HG02852 (cell line): ENCODE measurements around the gene FJX1.

ENCODE experiments used
- ATAC-seq: cut with Tn5 transposase; IDR thresholded peaks from one replicate; pipeline ENCODE4 v1.9.1; 2021; ENCODE audit warnings: mild to moderate bottlenecking, moderate library complexity; ENCODE audit not compliant: unreplicated experiment

FJX1 gene, protein sequence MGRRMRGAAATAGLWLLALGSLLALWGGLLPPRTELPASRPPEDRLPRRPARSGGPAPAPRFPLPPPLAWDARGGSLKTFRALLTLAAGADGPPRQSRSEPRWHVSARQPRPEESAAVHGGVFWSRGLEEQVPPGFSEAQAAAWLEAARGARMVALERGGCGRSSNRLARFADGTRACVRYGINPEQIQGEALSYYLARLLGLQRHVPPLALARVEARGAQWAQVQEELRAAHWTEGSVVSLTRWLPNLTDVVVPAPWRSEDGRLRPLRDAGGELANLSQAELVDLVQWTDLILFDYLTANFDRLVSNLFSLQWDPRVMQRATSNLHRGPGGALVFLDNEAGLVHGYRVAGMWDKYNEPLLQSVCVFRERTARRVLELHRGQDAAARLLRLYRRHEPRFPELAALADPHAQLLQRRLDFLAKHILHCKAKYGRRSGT

DNA sequence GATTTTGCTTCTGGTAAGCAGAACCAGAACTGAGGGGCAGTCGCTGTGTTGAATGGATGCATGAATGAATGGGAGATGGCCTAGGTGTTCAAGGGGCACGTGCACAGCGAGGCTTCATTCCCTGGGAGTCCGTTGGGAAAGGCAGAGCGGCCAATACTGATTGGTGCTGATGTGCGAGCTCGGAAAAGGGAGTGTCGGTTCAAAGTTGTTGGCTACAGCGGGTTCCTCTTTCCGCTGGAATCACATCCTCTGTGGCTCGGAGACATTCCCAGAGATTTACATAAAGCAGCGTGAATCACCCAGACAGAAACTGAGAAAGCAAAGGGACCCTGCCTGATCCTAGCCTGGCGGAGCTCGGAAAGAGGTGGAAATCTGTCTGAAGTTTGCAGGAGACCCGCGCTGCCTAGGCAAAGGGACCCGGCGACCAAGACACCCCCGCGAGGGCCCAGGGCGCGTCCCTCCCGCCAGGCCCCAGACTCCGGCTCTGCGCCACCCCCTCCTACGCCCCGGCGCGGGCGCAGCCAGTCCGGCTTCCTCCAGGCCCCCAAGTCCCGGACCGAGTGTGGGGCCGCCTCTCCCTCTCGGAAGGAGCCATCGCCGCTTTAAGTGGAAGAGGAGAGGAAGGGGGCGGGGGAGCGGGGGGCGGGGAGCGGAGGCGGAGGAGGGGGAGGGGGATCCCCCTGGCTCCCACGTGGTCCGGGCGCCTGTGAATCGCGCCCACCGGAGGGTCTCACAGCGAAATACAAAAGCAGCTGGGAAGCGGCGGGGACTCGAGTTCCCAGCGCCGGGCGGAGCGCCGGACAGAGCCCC, at the start of gene FJX1:
Gene FJX1 (plus strand): TSS at position 774 of the 810 bp plus-strand sequence. CDS start 177 bp downstream, outside the sequence.
- peak; percentile 30 for ATAC-seq

DNA sequence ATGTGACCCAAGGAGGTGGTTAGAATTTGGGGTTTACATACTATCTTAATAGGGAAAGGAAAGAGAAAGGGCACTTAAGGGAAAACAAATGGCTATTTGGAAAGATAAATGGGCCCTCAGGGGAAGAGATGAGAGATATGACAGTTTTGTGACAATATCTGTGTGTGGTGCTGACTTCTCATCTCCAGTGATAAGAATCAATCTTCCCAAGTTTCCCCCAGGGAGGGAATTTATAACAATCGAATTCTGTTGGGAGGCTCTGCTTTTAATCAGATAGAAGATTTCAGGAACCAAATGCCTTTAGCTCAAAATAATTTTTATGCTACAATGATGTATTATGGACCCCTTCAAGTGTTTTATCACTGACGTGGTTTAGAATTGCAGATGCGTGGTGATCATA, 46.6 kb upstream of the FJX1 start:
- no peak for ATAC-seq

DNA sequence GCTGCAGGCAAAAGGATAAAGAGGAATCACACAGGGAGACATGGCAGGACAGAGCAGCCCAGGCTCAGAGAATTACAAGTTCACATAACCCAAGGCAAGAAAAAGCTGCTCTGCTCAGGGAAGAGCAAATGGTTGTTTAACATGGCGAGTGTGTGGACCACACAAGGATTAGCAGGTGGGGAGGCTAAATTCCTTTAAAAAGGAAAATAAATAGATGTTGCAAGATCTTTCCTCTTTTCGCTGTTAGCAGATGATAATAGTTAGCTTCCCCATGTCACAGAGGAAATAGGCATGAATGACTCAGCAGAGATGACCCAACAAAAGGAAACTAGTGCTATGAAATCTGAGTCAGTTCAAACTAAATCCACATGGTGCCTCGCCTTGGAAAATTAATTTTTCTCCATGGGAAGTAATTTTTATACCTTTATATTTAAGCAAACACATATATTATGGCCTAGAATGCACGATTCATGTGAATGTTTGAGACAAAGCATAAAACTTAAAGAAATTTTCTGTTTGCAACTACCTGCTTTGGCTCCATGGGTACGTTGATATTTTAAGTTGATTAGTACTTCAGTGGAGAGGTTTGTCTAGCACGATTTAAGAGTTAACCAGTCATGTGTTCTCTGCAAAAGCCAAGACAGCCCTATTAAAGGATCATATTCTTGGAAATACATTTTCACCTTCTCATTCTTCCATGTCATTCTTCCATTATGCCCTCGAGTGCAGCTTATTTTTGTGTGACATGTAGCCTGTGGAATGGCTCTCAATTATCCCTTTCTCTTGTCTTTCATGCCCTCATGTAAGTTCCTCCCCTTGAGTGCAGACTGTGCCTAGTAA, 38.5 kb upstream of the FJX1 start:
- ATAC-seq, result no peak

DNA sequence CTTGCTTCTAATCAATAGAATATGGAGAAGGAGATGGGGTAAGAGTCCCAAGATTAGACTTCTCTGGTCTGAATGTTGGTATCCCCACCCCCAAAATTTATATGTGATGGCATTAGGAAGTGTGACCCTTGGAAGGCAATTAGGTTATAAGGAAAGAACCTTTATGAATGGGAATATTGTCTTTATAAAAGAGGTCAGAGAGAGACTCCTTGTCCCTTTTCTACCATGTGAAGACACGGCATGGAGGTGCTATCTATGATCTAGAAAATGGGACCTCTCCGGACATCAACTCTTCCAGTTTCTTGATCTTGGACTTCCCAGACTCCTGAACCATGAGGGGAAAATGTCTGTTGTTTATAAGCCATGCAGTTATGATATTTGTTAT, 37.9 kb upstream of the FJX1 start:
- ATAC-seq, result no peak

DNA sequence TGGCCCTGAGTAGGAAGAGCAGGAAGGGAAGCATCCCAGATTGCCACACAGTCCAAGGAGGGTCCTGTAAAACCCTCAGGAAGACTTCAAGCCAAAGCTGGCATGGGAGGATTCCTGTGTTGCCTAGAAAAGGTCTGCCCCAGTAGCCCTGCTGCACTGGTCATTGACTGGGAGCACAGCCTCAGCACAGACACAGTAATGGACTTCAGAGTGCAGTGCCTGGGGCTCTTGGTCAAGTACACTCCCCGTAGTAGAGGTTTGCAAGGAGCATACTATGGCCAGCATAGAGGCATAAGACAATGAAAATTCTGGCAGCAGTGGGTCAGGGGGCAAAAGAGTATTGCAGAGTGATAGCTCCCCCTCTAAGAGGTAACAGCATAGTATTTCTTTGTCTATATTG, 36.2 kb upstream of the FJX1 start:
- no peak for ATAC-seq

DNA sequence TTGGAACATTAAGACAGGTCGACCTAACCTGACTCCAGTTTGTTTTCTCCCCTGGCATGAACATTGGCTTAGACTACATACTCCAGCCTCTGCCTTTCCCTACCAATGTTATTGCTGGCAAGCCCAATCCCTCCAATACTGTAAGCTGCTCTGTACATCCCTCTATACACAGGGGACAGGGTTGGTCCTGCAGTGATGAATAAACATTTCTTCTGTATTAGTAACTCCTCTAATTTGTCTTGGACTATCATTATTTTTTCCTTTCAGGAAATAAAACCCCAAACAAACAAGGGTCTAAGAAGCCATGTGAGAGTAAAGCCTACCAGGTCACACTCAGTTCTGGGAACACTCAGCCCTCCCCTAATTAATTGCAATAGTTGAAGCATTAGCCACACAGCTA, 35.1 kb upstream of the FJX1 start:
- no peak for ATAC-seq

DNA sequence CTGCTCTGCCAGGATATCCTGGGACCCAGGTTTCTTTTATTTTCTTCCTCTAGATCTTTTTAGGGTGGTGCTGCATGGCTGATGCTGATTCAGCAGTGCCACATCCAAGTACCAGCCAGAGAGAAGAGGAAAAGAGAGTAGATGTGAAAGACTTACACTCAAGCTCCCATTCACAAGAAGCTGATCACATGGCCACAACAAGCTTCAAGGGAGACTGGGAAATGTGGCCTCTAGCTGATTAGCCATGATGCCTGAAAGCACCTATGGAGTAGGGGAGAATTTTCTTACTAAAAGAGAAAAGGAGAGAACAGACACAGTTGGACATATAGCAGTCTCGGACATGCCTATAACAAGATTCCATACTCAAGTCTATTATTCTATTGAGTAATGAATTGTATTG, 34.4 kb upstream of the FJX1 start:
- no peak for ATAC-seq

DNA sequence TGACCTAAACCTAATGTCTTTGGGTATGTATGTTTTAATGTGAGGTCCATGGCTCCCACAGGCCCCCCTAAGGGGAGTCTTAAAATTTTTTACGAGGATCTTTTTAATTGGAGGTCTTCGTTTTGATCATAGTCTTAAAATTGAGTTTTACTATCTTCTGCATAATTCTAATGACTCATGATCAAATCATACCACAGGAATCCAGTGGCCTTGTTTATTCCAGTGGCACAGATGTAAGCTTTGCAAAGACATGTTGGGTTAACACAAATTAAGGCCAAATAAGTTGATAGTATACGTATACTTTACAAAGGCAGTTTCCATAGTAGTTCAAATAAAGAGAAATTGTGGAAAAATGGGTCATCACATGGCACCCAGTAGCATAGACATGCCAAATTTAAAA, 33.9 kb upstream of the FJX1 start:
- ATAC-seq, result no peak

DNA sequence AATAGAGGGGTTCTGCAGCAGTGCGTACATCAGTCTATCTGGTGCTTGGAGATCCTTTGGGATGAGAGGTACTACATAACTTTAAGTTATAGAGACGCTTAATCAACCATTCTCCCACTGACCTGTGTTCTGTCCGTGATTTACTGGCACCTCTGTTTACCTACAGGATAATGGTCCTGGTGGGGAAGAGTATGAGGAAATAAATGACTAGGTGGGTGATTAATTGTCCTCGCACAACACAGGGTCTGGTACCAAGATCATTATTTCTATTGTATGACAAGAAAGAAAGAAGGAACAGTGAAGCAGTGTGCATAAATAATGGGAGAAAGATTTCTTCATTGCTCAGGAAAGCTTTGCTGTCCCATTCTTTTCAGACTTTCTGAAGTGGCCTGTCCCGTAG, 32.8 kb upstream of the FJX1 start:
- ATAC-seq, result no peak

DNA sequence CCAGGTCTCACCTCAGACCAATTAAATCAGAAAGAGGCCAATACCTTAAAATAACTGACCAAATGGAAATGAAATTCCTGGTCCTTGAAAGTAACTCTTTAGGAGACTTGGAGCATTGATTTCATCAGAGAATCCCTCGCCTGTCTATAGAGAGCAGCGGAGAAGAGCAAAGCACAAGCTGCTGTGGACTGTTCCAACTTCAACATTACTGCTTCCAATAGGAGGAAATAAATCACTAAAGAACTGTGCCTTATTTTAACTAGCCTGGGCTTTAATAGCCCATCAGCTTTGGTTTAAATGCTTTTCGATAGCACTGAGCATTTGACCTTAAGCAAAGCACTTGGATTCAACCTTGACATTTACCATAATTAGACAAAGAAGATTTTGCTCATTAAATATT, 32.0 kb upstream of the FJX1 start:
- ATAC-seq, result no peak

DNA sequence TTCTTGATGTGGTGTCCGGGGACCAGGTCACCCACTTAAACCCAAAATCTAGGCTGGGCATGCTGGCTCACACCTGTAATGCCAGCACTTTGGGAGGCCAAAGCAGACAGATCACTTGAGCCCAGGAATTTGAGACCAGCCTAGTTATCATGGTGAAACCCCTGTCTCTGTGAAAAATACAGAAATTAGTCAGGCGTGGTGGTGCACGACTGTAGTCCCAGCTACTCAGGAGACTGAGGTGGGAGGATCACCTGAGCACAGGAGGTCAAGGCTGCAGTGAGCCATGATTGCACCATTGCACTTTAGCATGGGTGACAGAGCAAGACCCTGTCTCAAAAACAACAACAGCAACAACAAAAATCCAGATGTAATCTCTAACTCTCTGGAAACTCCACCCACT, 30.3 kb upstream of the FJX1 start:
- no peak for ATAC-seq

DNA sequence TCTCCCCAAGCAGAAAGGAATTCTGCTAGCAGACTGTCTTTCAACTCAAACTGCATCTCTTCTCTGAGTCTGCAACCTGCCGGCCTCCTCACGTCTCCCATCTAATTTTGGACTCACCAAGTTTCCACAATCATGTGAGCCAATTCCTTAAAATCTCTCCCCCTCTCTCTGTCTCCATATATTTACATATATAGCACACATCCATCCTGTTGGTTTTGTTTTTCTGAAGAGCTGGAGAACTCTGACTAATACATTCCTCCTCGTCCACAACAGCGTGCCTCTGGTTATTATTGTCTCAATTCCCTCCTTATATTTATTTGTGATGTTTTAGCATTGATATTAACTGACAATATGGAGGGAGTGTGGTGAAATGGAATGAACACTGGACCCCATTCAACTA, 29.6 kb upstream of the FJX1 start:
- ATAC-seq, result no peak

DNA sequence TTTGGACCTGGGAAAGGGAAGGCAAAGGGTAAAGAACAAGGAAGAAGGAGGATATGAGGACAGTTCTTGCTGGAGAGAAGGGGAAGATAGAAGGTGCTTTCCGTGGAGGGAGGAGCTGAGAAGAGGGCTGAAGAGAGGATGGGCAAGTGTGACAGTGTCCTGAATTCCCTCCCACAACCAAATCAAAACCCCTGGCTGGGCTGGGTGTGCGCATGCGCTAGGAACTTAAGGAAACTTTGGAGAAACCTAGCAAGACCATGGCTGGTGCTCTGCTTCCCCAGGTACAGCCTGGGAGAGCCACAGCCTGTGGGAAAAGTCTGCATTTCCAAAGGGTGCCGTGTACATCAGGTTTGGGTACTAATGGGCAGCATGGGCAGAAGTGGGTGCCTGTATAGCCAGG, 29.0 kb upstream of the FJX1 start:
- ATAC-seq, result no peak

DNA sequence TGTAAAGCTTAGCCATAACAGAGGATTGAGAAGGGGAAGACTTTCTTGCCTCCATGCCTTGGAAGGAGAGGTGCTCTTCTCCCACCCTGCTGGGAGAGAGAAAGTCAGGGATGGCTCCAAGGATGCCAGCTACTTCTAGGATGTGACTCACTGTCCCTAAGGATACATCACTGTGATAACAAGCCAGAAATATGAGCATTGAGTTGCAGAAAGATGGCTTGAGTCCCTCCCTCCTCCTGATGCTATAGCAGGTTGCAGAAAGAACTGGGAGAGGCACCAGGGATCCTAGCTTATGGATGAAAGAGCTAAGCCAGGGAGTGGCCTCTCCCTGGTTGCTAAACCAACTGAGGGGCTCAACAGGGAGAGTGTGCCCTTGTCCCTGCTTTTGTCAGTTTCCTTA, 27.8 kb upstream of the FJX1 start:
- ATAC-seq, result no peak

DNA sequence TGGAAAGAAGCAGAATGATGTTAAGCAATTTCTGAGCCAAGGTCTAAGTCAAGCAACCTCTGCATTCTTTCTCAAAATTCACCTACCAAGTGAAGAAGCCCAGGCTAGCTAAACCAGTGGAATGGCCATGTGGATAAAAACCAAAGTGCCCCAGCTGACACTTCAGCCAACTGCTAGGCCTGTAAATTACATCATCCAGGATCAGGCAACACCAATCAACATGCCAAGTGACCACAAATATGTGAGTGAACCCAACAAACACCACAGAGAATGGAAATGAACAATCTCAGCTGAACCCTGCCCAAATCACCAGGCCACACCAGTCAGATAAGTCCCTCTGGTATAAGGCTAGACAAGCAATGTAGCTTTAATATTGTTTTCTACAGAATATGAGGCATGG, 25.1 kb upstream of the FJX1 start:
- no peak for ATAC-seq

DNA sequence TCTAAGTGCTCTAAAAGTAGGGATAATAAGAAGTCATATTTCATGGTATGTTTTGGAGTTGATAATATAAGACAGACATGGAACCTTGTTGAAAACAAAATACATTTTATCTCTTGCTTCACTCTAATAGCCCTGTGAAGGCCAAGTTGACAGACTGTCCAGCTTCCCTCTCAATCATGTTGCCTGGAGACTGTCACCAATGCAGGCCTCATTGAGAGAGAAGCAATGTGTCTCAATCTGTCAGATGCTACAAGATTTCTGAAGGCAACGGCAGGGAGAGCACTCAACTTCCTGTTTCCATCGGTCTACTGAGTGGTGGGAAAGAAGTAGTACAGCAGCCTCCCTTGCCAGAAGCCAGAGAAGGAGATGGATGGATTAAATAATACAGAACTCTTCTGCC, 23.6 kb upstream of the FJX1 start:
- no peak for ATAC-seq

DNA sequence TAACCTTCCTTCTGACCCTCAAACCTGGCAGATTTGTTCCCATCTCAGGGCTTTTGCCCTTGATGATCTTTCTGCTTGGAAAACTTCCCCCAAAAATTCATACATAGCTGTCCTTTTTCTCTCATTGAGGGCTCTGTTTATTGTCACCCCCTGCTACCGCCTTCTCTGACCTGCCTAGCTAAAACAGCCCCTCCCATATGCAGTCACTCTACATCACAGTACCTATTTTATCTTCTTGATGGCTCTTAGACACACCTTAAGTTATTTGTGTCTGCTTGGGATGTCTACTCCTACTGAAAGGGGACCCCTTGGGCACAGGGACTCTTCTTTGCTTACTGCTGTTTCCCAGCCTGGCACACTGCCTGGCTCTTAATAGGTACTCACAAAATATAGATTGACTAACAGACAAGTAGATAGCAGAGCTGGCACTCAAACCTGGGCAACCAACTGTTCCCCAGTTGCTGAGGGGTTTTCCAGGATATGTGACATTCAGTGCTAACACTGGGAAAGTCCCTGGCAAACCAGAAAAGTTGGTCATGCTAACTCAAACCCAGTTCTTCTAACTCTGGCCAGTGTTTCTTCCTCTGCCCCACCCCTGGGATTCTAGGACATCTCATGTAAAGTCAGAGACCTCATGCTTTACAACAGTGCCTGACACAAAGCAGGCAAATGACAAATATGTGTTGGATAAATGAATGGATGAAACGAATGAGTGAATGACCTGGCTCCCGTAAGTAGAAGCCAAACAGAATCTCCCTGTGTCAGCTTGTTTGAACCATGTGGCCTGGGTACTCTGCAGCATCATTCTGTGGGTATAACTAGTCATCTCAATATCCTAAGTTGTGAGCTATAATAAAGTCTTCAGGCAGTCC, 19.8 kb upstream of the FJX1 start:
- ATAC-seq, result peak; percentile 68

DNA sequence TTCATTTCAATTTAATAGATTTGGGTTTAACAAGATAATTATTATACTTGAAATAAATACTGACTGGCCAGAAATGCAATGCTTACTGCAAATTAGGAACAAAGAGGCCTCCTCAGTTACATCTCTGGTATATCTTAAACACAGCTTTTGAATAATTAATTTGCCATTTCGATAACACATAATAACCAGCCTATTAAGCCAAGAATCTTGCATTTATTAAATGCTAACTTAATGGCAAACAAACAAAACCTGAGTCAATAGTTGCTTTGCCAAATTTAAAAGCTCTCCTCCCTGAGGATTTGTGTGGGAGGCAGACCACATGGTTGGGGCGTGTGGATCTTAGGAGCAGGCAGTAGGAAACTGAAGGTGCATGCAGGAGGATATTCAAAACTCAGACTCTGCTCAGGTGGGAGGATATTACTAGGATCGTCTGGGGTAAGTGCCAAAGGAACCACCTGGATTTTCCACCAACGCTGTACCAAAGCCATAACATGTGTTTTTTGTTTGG, 17.9 kb upstream of the FJX1 start:
- no peak for ATAC-seq

DNA sequence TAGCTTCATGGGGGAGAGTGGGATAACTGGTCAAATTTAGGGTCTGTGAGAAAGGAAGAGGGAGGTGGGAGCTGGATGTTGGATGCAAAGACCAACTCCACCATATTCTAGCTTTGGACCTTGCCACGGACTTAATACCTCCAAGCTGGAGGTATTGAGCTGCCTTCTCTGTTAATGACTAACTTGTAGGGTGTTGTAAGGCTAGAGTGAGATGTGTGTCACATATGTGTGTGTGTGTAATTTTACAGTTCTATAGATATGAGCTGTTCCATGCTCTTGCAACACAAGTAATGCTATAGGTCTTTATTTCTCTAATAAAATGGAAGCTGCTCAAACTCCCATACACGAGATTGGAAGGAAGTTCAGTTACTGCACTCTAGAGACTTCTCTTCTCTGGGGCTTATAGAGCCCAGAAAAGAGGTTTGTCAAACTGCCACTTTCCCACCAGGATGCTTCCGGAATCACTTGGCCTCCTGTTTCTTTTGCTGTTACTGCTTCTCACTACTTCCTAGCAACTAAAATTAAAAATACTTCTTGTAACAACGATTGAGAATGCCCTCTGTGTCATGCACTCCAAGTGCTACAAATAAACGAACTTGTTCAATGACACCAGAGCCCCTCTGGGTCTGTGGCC, 16.0 kb upstream of the FJX1 start:
- ATAC-seq, result no peak

DNA sequence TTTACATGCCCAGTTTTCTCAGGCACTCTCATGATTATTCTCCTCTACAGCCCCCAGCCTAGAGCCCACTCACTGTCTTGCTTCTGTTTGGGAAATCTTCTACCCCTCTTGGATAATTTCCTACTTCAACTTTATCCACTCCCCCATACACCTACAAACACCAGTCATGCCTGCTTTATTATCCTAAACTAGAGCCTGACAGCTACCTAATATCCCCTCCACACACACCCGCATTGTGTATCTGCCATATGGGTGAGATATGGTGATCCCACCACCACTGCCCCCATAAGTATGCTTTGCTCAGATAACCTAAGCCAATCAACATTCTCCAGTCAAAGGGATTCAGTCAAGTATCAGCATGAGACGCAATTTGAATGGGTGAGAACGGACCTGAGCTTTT, 15.3 kb upstream of the FJX1 start:
- ATAC-seq, result no peak
